SK-N-SH treated with all-trans-retinoic acid at 6 μM for 48 hours (cell line): ENCODE measurements around the gene PYGL.

Source experiments
- ARNTL ChIP-seq: fragments of 450-650 bp; formaldehyde crosslinking; IDR thresholded peaks from 2 replicates; pipeline ENCODE4 v1.5.0; 2020; ENCODE audit warnings: low read depth, mild to moderate bottlenecking, moderate library complexity, borderline replicate concordance
- CREB5 ChIP-seq: fragments of 250-450 bp; sonication (Bioruptor Pico); IDR thresholded peaks from 2 replicates; pipeline ENCODE4 v1.5.1; 2020; ENCODE audit warnings: low read depth, mild to moderate bottlenecking, moderate library complexity
- ESRRG ChIP-seq: fragments of 250-450 bp; sonication (Bioruptor Pico); IDR thresholded peaks from 2 replicates; pipeline ENCODE4 v1.6.1; 2021; ENCODE audit warnings: mild to moderate bottlenecking
- ISL1 ChIP-seq: fragments of 250-450 bp; sonication (Bioruptor Pico); IDR thresholded peaks from 2 replicates; pipeline ENCODE4 v2.1.2; 2022; ENCODE audit warnings: mild to moderate bottlenecking, moderate library complexity
- OSR1 ChIP-seq: fragments of 250-450 bp; sonication (Bioruptor Pico); IDR thresholded peaks from 2 replicates; pipeline ENCODE4 v1.8.0; 2022; ENCODE audit warnings: moderate library complexity, mild to moderate bottlenecking, inconsistent platforms
- PATZ1 ChIP-seq: fragments of 250-450 bp; sonication (Bioruptor Pico); IDR thresholded peaks from 2 replicates; pipeline ENCODE4 v1.8.0; 2020; ENCODE audit warnings: mild to moderate bottlenecking, moderate library complexity, borderline replicate concordance
- TCF4 ChIP-seq: fragments of 250-450 bp; sonication (Bioruptor Pico); IDR thresholded peaks from 2 replicates; pipeline ENCODE4 v1.8.0; 2021; ENCODE audit warnings: mild to moderate bottlenecking, moderate library complexity, borderline replicate concordance
- TOX ChIP-seq: fragments of 250-450 bp; sonication (Bioruptor Pico); IDR thresholded peaks from 2 replicates; pipeline ENCODE4 v1.8.0; 2021; ENCODE audit warnings: mild to moderate bottlenecking, moderate library complexity, borderline replicate concordance
- TSHZ2 ChIP-seq: fragments of 250-450 bp; sonication (Bioruptor Pico); IDR thresholded peaks from 2 replicates; pipeline ENCODE4 v1.5.0; 2020; ENCODE audit warnings: mild to moderate bottlenecking, moderate library complexity
- ZFP3 ChIP-seq: fragments of 250-450 bp; sonication (Bioruptor Pico); IDR thresholded peaks from 2 replicates; pipeline ENCODE4 v1.5.0; 2020; ENCODE audit warnings: mild to moderate bottlenecking, moderate library complexity
- ZNF565 ChIP-seq: fragments of 450-650 bp; formaldehyde crosslinking; conservative IDR thresholded peaks from 2 replicates; pipeline ENCODE4 v1.5.0; 2020; ENCODE audit warnings: low read depth, mild to moderate bottlenecking, moderate library complexity
- ZNF70 ChIP-seq: fragments of 450-650 bp; formaldehyde crosslinking; IDR thresholded peaks from 2 replicates; pipeline ENCODE4 v1.5.0; 2020; ENCODE audit warnings: mild to moderate bottlenecking, moderate library complexity

- TF ChIP-seq TCF4 (CRISPR knock-in tag) (no peak), TSHZ2 (CRISPR knock-in tag) (no peak), PATZ1 (CRISPR knock-in tag) (no peak), ARNTL (no peak), ZFP3 (CRISPR knock-in tag) (no peak), ESRRG (no peak), ISL1 (no peak), CREB5 (CRISPR knock-in tag) (no peak), OSR1 (no peak), ZNF70 (CRISPR knock-in tag) (no peak), TOX (CRISPR knock-in tag) (no peak), ZNF565 (no peak)
These were observed 33.7 kb upstream of the PYGL start for GRCh38 chr14:50977863-50978528.
